Stomach (tissue), 9 donors: ENCODE measurements around the gene R3HCC1L. TPM values are rescaled to one million over a fixed set of nuclear protein-coding genes. Genes with fewer than 3 reads are reported as not detected.
A peak's percentile ranks its signal among the peaks of the same experiment; 100 is the strongest.

Experiments
- DNase-seq, 2 donors: peaks; one replicate each; pipeline versions ENCODE4 v3.0.0 to v3.0.0-alpha.2; 2013 to 2019
- H3K27ac ChIP-seq, 5 donors: fragments of 200-600 bp in 4 of 5; sonication (generic) in 4 of 5; one replicate each; pipeline ENCODE4 v1.5.1; 2013 to 2019; ENCODE audit warnings: mild to moderate bottlenecking in 1 of 5, moderate library complexity in 1 of 5
- H3K27me3 ChIP-seq, 3 donors: fragments of 200-600 bp; sonication (generic); one replicate each; pipeline ENCODE4 v1.5.1; 2017 to 2019; ENCODE audit warnings: mixed run types in 1 of 3
- H3K36me3 ChIP-seq, 4 donors: fragments of 200-600 bp; sonication (generic); 1 replicate in 3 of 4; 2 replicates in 1 of 4; pipeline ENCODE4 v1.5.1; 2016 to 2019
- H3K4me1 ChIP-seq, 4 donors: fragments of 200-600 bp; sonication (generic); one replicate each; pipeline ENCODE4 v1.5.1; 2016 to 2019
- H3K4me3 ChIP-seq, 4 donors: fragments of 200-600 bp; sonication (generic) in 3 of 4; one replicate each; pipeline ENCODE4 v1.5.1; 2016 to 2019; ENCODE audit warnings: mild to moderate bottlenecking in 1 of 4
- H3K9me3 ChIP-seq, 4 donors: fragments of 200-600 bp; sonication (generic); one replicate each; pipeline ENCODE4 v1.5.1; 2016 to 2019
- EP300 ChIP-seq: sonication (generic); formaldehyde crosslinking; IDR thresholded peaks from one replicate; pipeline ENCODE4 v1.6.1; 2017; ENCODE audit warnings: antibody characterized with exemption
- POLR2A ChIP-seq, 4 donors: fragments of 450-650 bp; IDR thresholded peaks; one replicate each; pipeline ENCODE4 v1.6.1; 2016; ENCODE audit warnings: antibody characterized with exemption in 4 of 4, control low read depth in 2 of 4, mild to moderate bottlenecking in 1 of 4, moderate library complexity in 1 of 4
- POLR2AphosphoS5 ChIP-seq, 3 donors: sonication (generic); formaldehyde crosslinking; IDR thresholded peaks; one replicate each; pipeline ENCODE4 v1.6.1; 2016; ENCODE audit warnings: antibody characterized with exemption in 3 of 3
- WGBS, 5 donors: extraction: QIAGEN DNeasy Blood & Tissue Kit in 3 of 5; methylation state at CpG; one replicate each; pipeline versions ENCODE4 v1.1.5 to v1.1.7; 2013 to 2018; 5-methylcytosine and 5-hydroxymethylcytosine counted together
- intact Hi-C: fragments of 100-400 bp; cut with DNase I; formaldehyde crosslinking; loops from one replicate; pipeline ENCODE4 v1.15.1; 2023; ENCODE audit warnings: low total_unique reads
- polyA plus RNA-seq, 3 donors: library from polyadenylated mRNA; stranded (reverse); fragments of 200-250 nt; gene quantifications; one replicate each; pipeline ENCODE4 v1.2.3, GENCODE V29; 2013
- total RNA-seq, 5 donors: library from RNA; depleted of rRNA; stranded (reverse); fragments of >200 nt; gene quantifications; one replicate each; pipeline versions ENCODE4 v1.1.0 to v1.2.3, GENCODE V29; 2014 to 2016
- TF ChIP-seq, protein P1 (sequence below), 7 experiments: fragments of 450-650 bp in 4 of 7; fragments of 200-600 bp in 3 of 7; sonication (generic) in 3 of 7; IDR thresholded peaks; one replicate each; pipeline ENCODE4 v1.5.1; 2016 to 2019; ENCODE audit warnings: antibody characterized with exemption in 7 of 7, control low read depth in 2 of 7, mild to moderate bottlenecking in 1 of 7
- donor health status: healthy with polysubstance abuse.
- donor health status: Bipolar disorder and iron deficiency.
- donor health status: healthy.

The R3HCC1L gene
- total and polyA plus RNA-seq, 8 donors: 7.3 to 97.6 (median 15.3) TPM

DNA sequence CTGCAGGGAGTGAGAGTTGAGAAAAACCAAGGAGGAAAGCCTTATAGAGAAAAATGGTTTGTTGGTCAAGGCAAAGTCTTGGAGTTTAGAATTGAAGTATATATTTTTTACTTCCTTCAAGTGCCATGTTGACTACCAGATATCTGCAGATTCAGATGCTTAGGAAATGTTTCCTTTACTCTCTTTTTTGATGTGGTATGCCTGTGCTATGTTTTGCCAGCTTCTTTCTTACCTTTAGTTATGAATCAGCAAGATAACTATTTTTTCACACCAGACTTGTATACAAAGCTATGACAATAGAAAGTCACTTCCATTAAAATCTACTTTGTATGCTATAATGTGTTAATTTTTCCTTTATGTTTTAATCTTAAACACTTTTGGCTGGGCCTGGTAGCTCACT, 3.6 kb downstream of the R3HCC1L start:
- no peaks in the 10 kb centered on the region for H3K9me3 ChIP-seq
- TF ChIP-seq POLR2A (IDR thresholded peaks at IDR 0.05) (no peak), EP300 (no peak), POLR2AphosphoS5 (IDR thresholded peaks at IDR 0.05) (no peak)
- TF ChIP-seq, protein P1, sequence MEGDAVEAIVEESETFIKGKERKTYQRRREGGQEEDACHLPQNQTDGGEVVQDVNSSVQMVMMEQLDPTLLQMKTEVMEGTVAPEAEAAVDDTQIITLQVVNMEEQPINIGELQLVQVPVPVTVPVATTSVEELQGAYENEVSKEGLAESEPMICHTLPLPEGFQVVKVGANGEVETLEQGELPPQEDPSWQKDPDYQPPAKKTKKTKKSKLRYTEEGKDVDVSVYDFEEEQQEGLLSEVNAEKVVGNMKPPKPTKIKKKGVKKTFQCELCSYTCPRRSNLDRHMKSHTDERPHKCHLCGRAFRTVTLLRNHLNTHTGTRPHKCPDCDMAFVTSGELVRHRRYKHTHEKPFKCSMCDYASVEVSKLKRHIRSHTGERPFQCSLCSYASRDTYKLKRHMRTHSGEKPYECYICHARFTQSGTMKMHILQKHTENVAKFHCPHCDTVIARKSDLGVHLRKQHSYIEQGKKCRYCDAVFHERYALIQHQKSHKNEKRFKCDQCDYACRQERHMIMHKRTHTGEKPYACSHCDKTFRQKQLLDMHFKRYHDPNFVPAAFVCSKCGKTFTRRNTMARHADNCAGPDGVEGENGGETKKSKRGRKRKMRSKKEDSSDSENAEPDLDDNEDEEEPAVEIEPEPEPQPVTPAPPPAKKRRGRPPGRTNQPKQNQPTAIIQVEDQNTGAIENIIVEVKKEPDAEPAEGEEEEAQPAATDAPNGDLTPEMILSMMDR (IDR thresholded peaks at IDR 0.05): no peak

DNA sequence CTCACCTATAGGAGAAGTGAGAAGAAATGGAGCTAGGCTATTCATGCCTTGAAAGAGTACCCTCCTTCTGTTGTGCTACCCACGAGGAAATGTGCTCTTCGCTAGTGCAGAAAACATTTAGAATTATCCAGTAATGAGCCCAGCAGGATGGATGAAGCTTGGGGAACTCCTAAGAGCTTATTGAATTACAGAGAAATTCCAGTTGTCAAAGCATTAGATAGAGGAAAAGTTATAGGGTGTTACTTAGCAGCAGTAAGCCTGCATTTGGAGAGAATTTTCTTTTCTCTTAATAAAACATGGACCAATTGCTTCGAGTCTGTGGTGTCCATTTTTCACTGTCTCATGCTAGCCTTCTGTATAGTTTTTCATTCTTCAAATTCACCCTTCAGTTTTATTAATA, 5.0 kb downstream of the R3HCC1L start:
- Histone ChIP-seq H3K4me3 (no peak overlapping the region), H3K27me3 (no peaks in the 10 kb centered on the region), H3K36me3 (no peaks in the 10 kb centered on the region), H3K9me3 (no peaks in the 10 kb centered on the region), H3K27ac (no peak overlapping the region), H3K4me1 (peaks cover 14 to 72% (median 50%) of the 10 kb centered on the region in 4 donors)
- intact Hi-C loops: no loop called here
- DNase-seq: peak in 1 of 2 donors; percentile 9
- TF ChIP-seq POLR2A (IDR thresholded peaks at IDR 0.05): no peak
- no peak for TF ChIP-seq EP300
- TF ChIP-seq, protein P1 (IDR thresholded peaks at IDR 0.05): no peak
- TF ChIP-seq POLR2AphosphoS5 (IDR thresholded peaks at IDR 0.05): no peak
- WGBS, 5 donors: 75 to 86% (median 83%) methylated on average over 3 of the region's 3 CpGs

More for the DNA sequence above, 3.6 kb downstream of the R3HCC1L start:
- peaks cover 14 to 64% (median 48%) of the 10 kb centered on the region in 4 donors for H3K4me1 ChIP-seq
- H3K4me3 ChIP-seq: no peak overlapping the region
- no peaks in the 10 kb centered on the region for H3K27me3 ChIP-seq
- intact Hi-C loops: no loop called here
- no peaks in the 10 kb centered on the region for H3K36me3 ChIP-seq
- DNase-seq: no peak
- no peak overlapping the region for H3K27ac ChIP-seq

DNA sequence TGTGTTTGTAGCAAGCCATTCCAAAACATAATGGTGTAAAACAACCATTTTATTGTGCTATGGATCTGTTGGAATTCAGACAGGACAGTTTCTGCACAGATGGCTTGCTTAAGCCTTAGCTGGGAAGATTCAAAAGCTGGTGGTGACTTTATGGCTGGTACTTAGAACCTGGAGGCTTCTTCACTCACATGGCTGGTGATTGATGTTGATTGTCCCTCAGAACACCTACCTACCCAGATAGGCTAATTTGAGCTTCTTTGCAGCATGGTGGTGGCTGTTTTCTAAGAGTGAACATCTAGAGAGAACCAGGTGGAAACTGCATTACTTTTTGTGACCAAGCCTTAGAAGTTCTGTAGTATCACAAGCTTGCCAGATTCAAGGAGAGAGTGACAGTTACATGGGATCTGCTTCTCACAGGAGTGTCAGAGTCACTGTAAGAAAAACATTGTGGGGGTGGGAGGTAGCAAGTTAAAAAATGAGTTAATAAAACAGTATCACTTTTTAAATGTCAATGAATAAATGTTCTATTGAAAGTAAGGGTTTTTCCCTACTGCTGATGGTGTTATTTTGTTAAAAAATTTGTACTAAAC, 7.1 kb downstream of the R3HCC1L start:
- no peaks in the 10 kb centered on the region for H3K9me3 ChIP-seq
- no peak overlapping the region for H3K4me3 ChIP-seq
- intact Hi-C loops: no loop called here
- H3K36me3 ChIP-seq: no peaks in the 10 kb centered on the region
- H3K27ac ChIP-seq: no peak overlapping the region
- no peak for TF ChIP-seq POLR2AphosphoS5 (IDR thresholded peaks at IDR 0.05)
- TF ChIP-seq, protein P1 (IDR thresholded peaks at IDR 0.05): no peak
- TF ChIP-seq POLR2A (IDR thresholded peaks at IDR 0.05): no peak
- TF ChIP-seq EP300: no peak
- H3K27me3 ChIP-seq: no peaks in the 10 kb centered on the region
- peaks cover 10 to 70% (median 43%) of the 10 kb centered on the region in 4 donors for H3K4me1 ChIP-seq
- DNase-seq: no peak

DNA sequence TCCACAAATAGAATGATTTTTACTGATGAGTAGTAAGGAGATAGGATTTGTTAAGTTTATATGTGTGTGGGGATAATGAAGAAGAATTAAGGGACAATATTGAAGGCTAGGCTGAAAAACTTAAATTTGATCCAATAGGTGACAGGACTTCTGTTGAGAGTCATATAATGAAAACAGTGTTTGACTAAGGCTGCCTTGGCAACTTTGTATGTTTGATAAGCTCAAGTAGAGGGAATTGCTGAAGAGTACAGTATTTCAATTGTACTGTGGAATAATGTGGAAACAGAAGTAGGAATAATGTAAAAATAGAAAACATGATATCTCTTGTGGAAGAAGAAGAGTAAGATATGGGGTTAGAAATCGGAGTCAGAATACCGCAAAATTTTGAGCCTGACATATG, 10.5 kb downstream of the R3HCC1L start:
- Histone ChIP-seq H3K36me3 (no peaks in the 10 kb centered on the region), H3K4me3 (no peak overlapping the region), H3K9me3 (peaks cover 0 to 4% (median 0%) of the 10 kb centered on the region in 4 donors), H3K4me1 (peaks cover 9 to 47% (median 23%) of the 10 kb centered on the region in 4 donors), H3K27ac (no peak overlapping the region), H3K27me3 (no peaks in the 10 kb centered on the region)
- DNase-seq: peak in 1 of 2 donors; percentile 16
- TF ChIP-seq, protein P1 (IDR thresholded peaks at IDR 0.05): no peak
- TF ChIP-seq POLR2AphosphoS5 (IDR thresholded peaks at IDR 0.05) (no peak), EP300 (no peak), POLR2A (IDR thresholded peaks at IDR 0.05) (no peak)
- intact Hi-C loops: no loop called here
- 28 to 70% (median 43%) methylated on average over 2 of the region's 2 CpGs for WGBS, 5 donors
